ENCODE data around the gene CELF5.

DNA sequence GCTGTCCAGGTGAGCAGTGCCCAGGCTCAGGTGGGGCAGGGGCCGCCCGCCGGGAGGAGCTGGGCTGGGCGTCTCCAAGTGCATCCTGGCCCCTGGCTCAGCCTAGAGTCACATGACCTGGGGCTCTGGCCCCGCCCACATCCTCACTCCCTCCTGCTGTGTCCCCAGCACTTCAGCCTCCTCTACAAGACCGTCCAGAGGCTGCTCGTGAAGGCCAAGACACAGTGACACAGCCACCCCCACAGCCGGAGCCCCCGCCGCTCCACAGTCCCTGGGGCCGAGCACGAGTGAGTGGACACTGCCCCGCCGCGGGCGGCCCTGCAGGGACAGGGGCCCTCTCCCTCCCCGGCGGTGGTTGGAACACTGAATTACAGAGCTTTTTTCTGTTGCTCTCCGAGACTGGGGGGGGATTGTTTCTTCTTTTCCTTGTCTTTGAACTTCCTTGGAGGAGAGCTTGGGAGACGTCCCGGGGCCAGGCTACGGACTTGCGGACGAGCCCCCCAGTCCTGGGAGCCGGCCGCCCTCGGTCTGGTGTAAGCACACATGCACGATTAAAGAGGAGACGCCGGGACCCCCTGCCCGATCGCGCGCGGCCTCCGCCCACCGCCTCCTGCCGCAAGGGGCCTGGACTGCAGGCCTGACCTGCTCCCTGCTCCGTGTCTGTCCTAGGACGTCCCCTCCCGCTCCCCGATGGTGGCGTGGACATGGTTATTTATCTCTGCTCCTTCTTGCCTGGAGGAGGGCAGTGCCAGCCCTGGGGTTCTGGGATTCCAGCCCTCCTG, 16.8 kb upstream of the CELF5 start:
- TF ChIP-seq POLR2A (IDR thresholded peaks at IDR 0.05), result no peak
- TF ChIP-seq, protein P1, sequence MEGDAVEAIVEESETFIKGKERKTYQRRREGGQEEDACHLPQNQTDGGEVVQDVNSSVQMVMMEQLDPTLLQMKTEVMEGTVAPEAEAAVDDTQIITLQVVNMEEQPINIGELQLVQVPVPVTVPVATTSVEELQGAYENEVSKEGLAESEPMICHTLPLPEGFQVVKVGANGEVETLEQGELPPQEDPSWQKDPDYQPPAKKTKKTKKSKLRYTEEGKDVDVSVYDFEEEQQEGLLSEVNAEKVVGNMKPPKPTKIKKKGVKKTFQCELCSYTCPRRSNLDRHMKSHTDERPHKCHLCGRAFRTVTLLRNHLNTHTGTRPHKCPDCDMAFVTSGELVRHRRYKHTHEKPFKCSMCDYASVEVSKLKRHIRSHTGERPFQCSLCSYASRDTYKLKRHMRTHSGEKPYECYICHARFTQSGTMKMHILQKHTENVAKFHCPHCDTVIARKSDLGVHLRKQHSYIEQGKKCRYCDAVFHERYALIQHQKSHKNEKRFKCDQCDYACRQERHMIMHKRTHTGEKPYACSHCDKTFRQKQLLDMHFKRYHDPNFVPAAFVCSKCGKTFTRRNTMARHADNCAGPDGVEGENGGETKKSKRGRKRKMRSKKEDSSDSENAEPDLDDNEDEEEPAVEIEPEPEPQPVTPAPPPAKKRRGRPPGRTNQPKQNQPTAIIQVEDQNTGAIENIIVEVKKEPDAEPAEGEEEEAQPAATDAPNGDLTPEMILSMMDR (IDR thresholded peaks at IDR 0.05), result no peak

Measured in right lobe of liver (tissue), 4 donors.